Measurements from ENCODE around the gene OLIG2.

DNA sequence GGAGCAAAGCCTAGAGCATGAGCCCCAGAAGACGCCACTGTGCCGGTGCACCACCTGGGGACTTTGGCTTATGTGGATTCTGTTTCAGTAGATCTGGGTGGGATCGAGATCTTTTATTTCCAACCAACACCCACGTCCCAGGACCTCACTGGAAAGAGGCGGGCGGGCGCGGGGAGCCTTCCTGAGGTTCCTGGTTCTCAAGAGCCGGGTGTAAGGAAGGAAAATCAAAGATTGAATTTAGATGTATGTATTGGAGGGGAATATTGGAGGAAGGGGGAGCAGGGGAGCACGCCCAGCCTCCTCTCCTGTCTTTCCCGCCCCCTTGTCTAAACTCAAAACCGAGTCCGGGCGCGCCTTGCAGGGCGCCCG, 6.2 kb upstream of the OLIG2 start:
- TF ChIP-seq, protein P1, sequence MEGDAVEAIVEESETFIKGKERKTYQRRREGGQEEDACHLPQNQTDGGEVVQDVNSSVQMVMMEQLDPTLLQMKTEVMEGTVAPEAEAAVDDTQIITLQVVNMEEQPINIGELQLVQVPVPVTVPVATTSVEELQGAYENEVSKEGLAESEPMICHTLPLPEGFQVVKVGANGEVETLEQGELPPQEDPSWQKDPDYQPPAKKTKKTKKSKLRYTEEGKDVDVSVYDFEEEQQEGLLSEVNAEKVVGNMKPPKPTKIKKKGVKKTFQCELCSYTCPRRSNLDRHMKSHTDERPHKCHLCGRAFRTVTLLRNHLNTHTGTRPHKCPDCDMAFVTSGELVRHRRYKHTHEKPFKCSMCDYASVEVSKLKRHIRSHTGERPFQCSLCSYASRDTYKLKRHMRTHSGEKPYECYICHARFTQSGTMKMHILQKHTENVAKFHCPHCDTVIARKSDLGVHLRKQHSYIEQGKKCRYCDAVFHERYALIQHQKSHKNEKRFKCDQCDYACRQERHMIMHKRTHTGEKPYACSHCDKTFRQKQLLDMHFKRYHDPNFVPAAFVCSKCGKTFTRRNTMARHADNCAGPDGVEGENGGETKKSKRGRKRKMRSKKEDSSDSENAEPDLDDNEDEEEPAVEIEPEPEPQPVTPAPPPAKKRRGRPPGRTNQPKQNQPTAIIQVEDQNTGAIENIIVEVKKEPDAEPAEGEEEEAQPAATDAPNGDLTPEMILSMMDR (IDR thresholded peaks at IDR 0.05; ENCODE audit: insufficient read depth, low read length) = no peak
- TF ChIP-seq, protein P2, sequence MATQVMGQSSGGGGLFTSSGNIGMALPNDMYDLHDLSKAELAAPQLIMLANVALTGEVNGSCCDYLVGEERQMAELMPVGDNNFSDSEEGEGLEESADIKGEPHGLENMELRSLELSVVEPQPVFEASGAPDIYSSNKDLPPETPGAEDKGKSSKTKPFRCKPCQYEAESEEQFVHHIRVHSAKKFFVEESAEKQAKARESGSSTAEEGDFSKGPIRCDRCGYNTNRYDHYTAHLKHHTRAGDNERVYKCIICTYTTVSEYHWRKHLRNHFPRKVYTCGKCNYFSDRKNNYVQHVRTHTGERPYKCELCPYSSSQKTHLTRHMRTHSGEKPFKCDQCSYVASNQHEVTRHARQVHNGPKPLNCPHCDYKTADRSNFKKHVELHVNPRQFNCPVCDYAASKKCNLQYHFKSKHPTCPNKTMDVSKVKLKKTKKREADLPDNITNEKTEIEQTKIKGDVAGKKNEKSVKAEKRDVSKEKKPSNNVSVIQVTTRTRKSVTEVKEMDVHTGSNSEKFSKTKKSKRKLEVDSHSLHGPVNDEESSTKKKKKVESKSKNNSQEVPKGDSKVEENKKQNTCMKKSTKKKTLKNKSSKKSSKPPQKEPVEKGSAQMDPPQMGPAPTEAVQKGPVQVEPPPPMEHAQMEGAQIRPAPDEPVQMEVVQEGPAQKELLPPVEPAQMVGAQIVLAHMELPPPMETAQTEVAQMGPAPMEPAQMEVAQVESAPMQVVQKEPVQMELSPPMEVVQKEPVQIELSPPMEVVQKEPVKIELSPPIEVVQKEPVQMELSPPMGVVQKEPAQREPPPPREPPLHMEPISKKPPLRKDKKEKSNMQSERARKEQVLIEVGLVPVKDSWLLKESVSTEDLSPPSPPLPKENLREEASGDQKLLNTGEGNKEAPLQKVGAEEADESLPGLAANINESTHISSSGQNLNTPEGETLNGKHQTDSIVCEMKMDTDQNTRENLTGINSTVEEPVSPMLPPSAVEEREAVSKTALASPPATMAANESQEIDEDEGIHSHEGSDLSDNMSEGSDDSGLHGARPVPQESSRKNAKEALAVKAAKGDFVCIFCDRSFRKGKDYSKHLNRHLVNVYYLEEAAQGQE (IDR thresholded peaks at IDR 0.05; ENCODE audit: insufficient replicate concordance, low read depth) = no peak
- TF ChIP-seq POLR2AphosphoS5 (IDR thresholded peaks at IDR 0.05; ENCODE audit: low read depth) (no peak), SPI1 (IDR thresholded peaks at IDR 0.05; ENCODE audit: borderline replicate concordance, low read depth) (no peak), GABPA (IDR thresholded peaks at IDR 0.05; ENCODE audit: low read depth) (no peak)
